ENCODE data around the gene ATP6V0B.

DNA sequence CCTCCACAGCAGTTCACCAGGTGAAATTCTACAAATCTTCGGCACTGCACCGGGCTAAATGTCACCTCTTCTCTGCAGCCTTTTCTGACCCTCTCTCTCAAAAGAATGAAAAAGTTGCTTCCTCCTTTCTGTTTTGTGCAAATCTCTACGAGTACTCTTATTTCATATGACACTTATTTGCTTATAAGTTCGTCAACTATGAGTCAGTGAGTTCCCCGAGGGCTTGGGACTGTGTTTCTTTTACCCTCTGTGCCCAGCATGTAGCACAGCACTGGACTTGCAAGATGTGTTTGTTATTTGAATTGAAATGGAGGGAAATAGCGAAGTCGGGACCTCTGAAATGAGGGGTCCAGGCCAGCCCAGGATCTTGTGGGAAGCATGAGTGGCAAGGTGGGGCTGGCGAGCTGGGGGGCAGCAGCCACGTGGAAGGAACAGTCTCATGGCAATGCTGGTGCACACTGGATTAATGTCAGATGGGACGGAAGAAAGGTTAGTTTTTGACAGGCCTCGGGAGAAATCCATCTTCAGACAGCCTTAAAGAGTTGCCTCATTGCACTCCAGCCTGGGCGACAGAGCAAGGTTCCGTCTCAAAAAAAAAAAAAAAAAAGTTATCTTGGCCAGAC lies 50.3 kb downstream of the ATP6V0B start:
- no peak for TF ChIP-seq CTCF (IDR thresholded peaks at IDR 0.05)
- TF ChIP-seq EP300 (IDR thresholded peaks at IDR 0.05): no peak
- TF ChIP-seq POLR2AphosphoS5 (IDR thresholded peaks at IDR 0.05): no peak
- TF ChIP-seq POLR2A (IDR thresholded peaks at IDR 0.05; ENCODE audit: low read depth): no peak

All from esophagus muscularis mucosa (tissue), 4 donors.